Keratinocyte (primary cell): Measurements from ENCODE around the gene EPHB2. TPM values are rescaled to one million over a fixed set of nuclear protein-coding genes. Genes with fewer than 3 reads are reported as not detected.

ENCODE experiments used
- DNase-seq: peaks from one replicate; pipeline ENCODE4 v3.0.0-alpha.2; 2011; ENCODE audit warnings: low read depth, missing footprints, low spot score
- FAIRE-seq: peaks from 2 replicates; lab custom pipeline; 2011; peaks lifted over from hg19 to GRCh38; lab: Jason Lieb, UNC
- H2AFZ ChIP-seq: 2 replicates; pipeline ENCODE4 v1.6.0; 2012; ENCODE audit warnings: low read length, control low read depth, inconsistent platforms; ENCODE audit not compliant: control insufficient read depth
- H3K27ac ChIP-seq: 2 replicates; pipeline ENCODE4 v1.5.1; 2011; ENCODE audit warnings: low read length; ENCODE audit not compliant: control insufficient read depth, insufficient read depth
- H3K27me3 ChIP-seq: 3 replicates; pipeline ENCODE4 v1.6.0; 2011; ENCODE audit warnings: low read length; ENCODE audit not compliant: control insufficient read depth, insufficient read depth; ENCODE audit errors: extremely low read depth
- H3K36me3 ChIP-seq, 2 experiments: 2 replicates in 1 of 2; 3 replicates in 1 of 2; pipeline ENCODE4 v1.5.1; 2011; ENCODE audit warnings: low read length in 2 of 2, mild to moderate bottlenecking in 1 of 2; ENCODE audit not compliant: control insufficient read depth in 2 of 2, insufficient read depth in 2 of 2; ENCODE audit errors: extremely low read depth in 1 of 2
- H3K4me1 ChIP-seq: 3 replicates; pipeline ENCODE4 v1.5.1; 2011; ENCODE audit warnings: low read length; ENCODE audit not compliant: control insufficient read depth, insufficient read depth; ENCODE audit errors: extremely low read depth
- H3K4me2 ChIP-seq: 3 replicates; pipeline ENCODE4 v1.6.0; 2011; ENCODE audit warnings: low read depth, low read length; ENCODE audit not compliant: control insufficient read depth, insufficient read depth; ENCODE audit errors: extremely low read depth
- H3K4me3 ChIP-seq, 3 experiments: fragments of 200-600 bp in 1 of 3; sonication (generic) in 1 of 3; 2 replicates in 2 of 3; 3 replicates in 1 of 3; pipeline ENCODE4 v1.5.1; 2011 to 2016; ENCODE audit warnings: low read length in 3 of 3, mild to moderate bottlenecking in 3 of 3, control low read depth in 2 of 3, inconsistent platforms in 1 of 3, low read depth in 1 of 3, mixed read lengths in 1 of 3, mixed run types in 1 of 3, moderate library complexity in 1 of 3; ENCODE audit not compliant: control insufficient read depth in 2 of 3, insufficient read depth in 2 of 3; ENCODE audit errors: extremely low read depth in 1 of 3
- H3K79me2 ChIP-seq: 2 replicates; pipeline ENCODE4 v1.6.0; 2012; ENCODE audit warnings: low read length; ENCODE audit not compliant: control insufficient read depth, insufficient read depth
- H3K9ac ChIP-seq: 3 replicates; pipeline ENCODE4 v1.6.0; 2011; ENCODE audit warnings: low read length; ENCODE audit not compliant: control insufficient read depth, insufficient read depth; ENCODE audit errors: extremely low read depth
- H3K9me1 ChIP-seq: 3 replicates; pipeline ENCODE4 v1.6.0; 2011; ENCODE audit warnings: low read length; ENCODE audit not compliant: control insufficient read depth, insufficient read depth; ENCODE audit errors: extremely low read depth
- H3K9me3 ChIP-seq: 2 replicates; pipeline ENCODE4 v1.5.1; 2012; ENCODE audit warnings: low read depth, low read length; ENCODE audit not compliant: control insufficient read depth
- H4K20me1 ChIP-seq: 3 replicates; pipeline ENCODE4 v1.6.0; 2011; ENCODE audit warnings: low read length; ENCODE audit not compliant: control insufficient read depth, insufficient read depth; ENCODE audit errors: extremely low read depth
- EZH2 ChIP-seq: IDR thresholded peaks from one replicate; pipeline ENCODE4 v1.6.1; 2012; ENCODE audit warnings: inconsistent platforms, mild to moderate bottlenecking, low read length, moderate library complexity
- dilution Hi-C: fragments of 300-500 bp; cut with MboI; formaldehyde crosslinking; loops from one replicate; pipeline ENCODE4 v1.7.0; 2020; ENCODE audit warnings: low sequenced_read_pairs; ENCODE audit not compliant: extremely low pct_ligation_motif_present
- polyA plus RNA-seq, 5 experiments: library from polyadenylated mRNA; depleted of rRNA in 3 of 5; stranded (reverse) in 3 of 5; stranded (forward) in 1 of 5; unstranded in 1 of 5; fragments of >200 nt; gene quantifications; 1 replicate in 1 of 5; 2 replicates in 3 of 5; 3 replicates in 1 of 5; pipeline versions ENCODE4 v1.2.1 to v1.2.3, GENCODE V29; 2011 to 2012; ENCODE audit warnings: missing spikeins in 2 of 5, low read depth in 1 of 5, low replicate concordance in 1 of 5
- TF ChIP-seq, protein P1 (sequence below), 3 experiments: IDR thresholded peaks in 1 of 3; conservative IDR thresholded peaks in 1 of 3; optimal IDR thresholded peaks in 1 of 3; 2 replicates in 2 of 3; 3 replicates in 1 of 3; pipeline versions ENCODE3 to v1.5.1; 2011; ENCODE audit warnings: low read length in 3 of 3, mild to moderate bottlenecking in 3 of 3, moderate library complexity in 2 of 3, control low read depth in 1 of 3, inconsistent platforms in 1 of 3; ENCODE audit not compliant: insufficient read depth in 2 of 3; ENCODE audit errors: extremely low read depth in 1 of 3

Gene EPHB2
- polyA plus RNA-seq, 1 donor (not counting 4 experiments of a cell fraction or from before 2014, with no cell fraction given) = 0.10 TPM

DNA sequence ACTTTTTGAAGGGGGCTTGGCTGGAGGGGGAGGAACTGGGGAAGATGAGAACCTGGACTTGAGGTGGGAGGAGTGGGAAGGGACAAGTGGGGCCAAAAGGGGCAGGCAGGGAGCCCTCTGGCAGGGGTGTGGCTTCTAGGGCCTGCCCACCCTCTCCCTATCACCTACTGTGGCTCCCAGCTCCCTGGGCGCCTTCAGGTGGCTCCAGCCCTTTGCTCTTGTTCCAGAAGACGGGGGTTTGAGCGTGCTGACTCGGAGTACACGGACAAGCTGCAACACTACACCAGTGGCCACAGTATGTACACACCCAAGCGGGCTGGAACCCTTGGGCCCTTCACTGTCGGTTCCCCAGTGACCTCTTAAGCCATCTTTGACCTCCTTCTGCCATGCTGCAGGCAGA lies 185.5 kb downstream of the EPHB2 start:
- FAIRE-seq (no peak), DNase-seq (no peak)
- no peaks in the 10 kb centered on the region for H3K9me1 ChIP-seq

DNA sequence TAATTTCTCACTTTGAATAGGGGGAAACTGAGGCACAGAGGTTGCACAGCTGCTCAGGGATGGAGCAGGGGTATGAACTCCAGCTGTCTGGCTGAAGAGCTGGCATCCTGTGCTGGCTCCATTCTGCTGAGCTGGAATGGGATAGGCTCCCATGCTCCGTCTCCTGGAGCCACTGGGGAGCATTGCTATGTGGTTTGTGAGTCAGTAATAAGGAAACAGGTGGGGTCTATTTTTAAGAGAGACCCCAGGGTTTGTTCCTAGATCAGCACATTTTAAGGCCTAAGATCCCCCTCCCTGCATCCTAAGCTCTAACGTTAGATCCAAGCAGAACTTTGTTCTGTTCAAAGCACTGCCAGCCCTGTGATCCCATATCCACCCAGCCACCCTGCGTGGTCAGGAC lies 189.8 kb downstream of the EPHB2 start:
- no peaks in the 10 kb centered on the region for H3K79me2 ChIP-seq
- no peak overlapping the region for H3K27ac ChIP-seq
- H3K27me3 ChIP-seq = peaks cover 3% of the 10 kb centered on the region
- H3K4me3 ChIP-seq = no peak overlapping the region
- dilution Hi-C loops = no loop called here
- FAIRE-seq (no peak), DNase-seq (no peak)
- no peak overlapping the region for H3K4me2 ChIP-seq
- no peaks in the 10 kb centered on the region for H3K9me3 ChIP-seq
- no peaks in the 10 kb centered on the region for H4K20me1 ChIP-seq
- no peak for TF ChIP-seq EZH2
- TF ChIP-seq, protein P1, sequence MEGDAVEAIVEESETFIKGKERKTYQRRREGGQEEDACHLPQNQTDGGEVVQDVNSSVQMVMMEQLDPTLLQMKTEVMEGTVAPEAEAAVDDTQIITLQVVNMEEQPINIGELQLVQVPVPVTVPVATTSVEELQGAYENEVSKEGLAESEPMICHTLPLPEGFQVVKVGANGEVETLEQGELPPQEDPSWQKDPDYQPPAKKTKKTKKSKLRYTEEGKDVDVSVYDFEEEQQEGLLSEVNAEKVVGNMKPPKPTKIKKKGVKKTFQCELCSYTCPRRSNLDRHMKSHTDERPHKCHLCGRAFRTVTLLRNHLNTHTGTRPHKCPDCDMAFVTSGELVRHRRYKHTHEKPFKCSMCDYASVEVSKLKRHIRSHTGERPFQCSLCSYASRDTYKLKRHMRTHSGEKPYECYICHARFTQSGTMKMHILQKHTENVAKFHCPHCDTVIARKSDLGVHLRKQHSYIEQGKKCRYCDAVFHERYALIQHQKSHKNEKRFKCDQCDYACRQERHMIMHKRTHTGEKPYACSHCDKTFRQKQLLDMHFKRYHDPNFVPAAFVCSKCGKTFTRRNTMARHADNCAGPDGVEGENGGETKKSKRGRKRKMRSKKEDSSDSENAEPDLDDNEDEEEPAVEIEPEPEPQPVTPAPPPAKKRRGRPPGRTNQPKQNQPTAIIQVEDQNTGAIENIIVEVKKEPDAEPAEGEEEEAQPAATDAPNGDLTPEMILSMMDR (optimal IDR thresholded peaks at IDR 0.05 in 1 of 3, IDR thresholded peaks at IDR 0.05 in 1 of 3, conservative IDR thresholded peaks at IDR 0.05 in 1 of 3; ENCODE audit: extremely low read depth in 1 of 3, insufficient read depth in 2 of 3, low read length in 3 of 3) = no peak
- H3K9me1 ChIP-seq = no peaks in the 10 kb centered on the region
- H3K4me1 ChIP-seq = no peaks in the 10 kb centered on the region
- no peak overlapping the region for H3K9ac ChIP-seq
- no peaks in the 10 kb centered on the region for H3K36me3 ChIP-seq
- no peak overlapping the region for H2AFZ ChIP-seq

More for the DNA sequence above, 185.5 kb downstream of the EPHB2 start:
- TF ChIP-seq EZH2 = no peak
- TF ChIP-seq, protein P1 (optimal IDR thresholded peaks at IDR 0.05 in 1 of 3, IDR thresholded peaks at IDR 0.05 in 1 of 3, conservative IDR thresholded peaks at IDR 0.05 in 1 of 3; ENCODE audit: extremely low read depth in 1 of 3, insufficient read depth in 2 of 3, low read length in 3 of 3) = no peak
- H2AFZ ChIP-seq = no peak overlapping the region
- H3K4me3 ChIP-seq = no peak overlapping the region
- no peak overlapping the region for H3K9ac ChIP-seq
- no peaks in the 10 kb centered on the region for H3K4me1 ChIP-seq
- H3K79me2 ChIP-seq = no peaks in the 10 kb centered on the region
- H3K9me3 ChIP-seq = no peaks in the 10 kb centered on the region
- no peak overlapping the region for H3K27ac ChIP-seq
- no peaks in the 10 kb centered on the region for H4K20me1 ChIP-seq
- peaks cover 3% of the 10 kb centered on the region for H3K27me3 ChIP-seq
- H3K4me2 ChIP-seq = no peak overlapping the region
- dilution Hi-C loops = no loop called here
- H3K36me3 ChIP-seq = no peaks in the 10 kb centered on the region
